ENCODE measurements around the gene DOK3.

DOK3 gene

GRCh38 chr5:177475563-177476427 lies 33.8 kb downstream of the DOK3 start:
- ChIA-PET CTCF (interaction anchor here (0.6 to 1.8 kb wide), 2 partner anchors 25 to 39 kb away, joined by 3 to 4 read pairs; no protein-coding TSS in a partner anchor), POLR2A (ENCODE audit: low non-redundant PET) (no interaction called here)
- peak overlapping the region; percentile 82 for H3K27ac ChIP-seq
- TF ChIP-seq CTCF (conservative IDR thresholded peaks at IDR 0.05; ENCODE audit: low read depth), result no peak
- no peak for DNase-seq (ENCODE audit: low spot score)

- H3K27ac ChIP-seq, result peak overlapping the region; percentile 82
- DNase-seq (ENCODE audit: low spot score), result no peak
- CTCF ChIA-PET, result interaction anchor here (0.7 to 0.9 kb wide), 2 partner anchors 9 to 15 kb away, joined by 3 to 4 read pairs; no protein-coding TSS in a partner anchor
- TF ChIP-seq CTCF (conservative IDR thresholded peaks at IDR 0.05; ENCODE audit: low read depth), result no peak
- POLR2A ChIA-PET (ENCODE audit: low non-redundant PET), result no interaction called here
Observed at GRCh38 chr5:177474846-177475562, 34.6 kb downstream of the DOK3 start.

GRCh38 chr5:177474002-177474476 lies 35.6 kb downstream of the DOK3 start:
- POLR2A ChIA-PET (ENCODE audit: low non-redundant PET), result no interaction called here
- CTCF ChIA-PET, result interaction anchor here (0.9 kb wide), 1 partner anchor 16 kb away, joined by 3 read pairs; no protein-coding TSS in a partner anchor
- no peak for TF ChIP-seq CTCF (conservative IDR thresholded peaks at IDR 0.05; ENCODE audit: low read depth)

GRCh38 chr5:177473443-177474001 lies 36.1 kb downstream of the DOK3 start, which contains the start of gene DBN1:
Gene DBN1, minus strand, starts transcription at chr5:177473634. Its CDS starts 113 bp downstream, at chr5:177473521.
- TF ChIP-seq CTCF (conservative IDR thresholded peaks at IDR 0.05; ENCODE audit: low read depth), result no peak
- ChIA-PET CTCF (interaction anchor here (0.9 to 1.0 kb wide), 2 partner anchors 17 to 28 kb away, joined by 3 to 4 read pairs; no protein-coding TSS in a partner anchor), POLR2A (ENCODE audit: low non-redundant PET) (no interaction called here)
- peak within 1 kb of the TSS; percentile 82 for H3K27ac ChIP-seq
- DNase-seq (ENCODE audit: low spot score), result peak; percentile 82

More at GRCh38 chr5:177474002-177474476, 35.6 kb downstream of the DOK3 start:
- peak overlapping the region; percentile 82 for H3K27ac ChIP-seq
- DNase-seq (ENCODE audit: low spot score), result no peak

- POLR2A ChIA-PET (ENCODE audit: low non-redundant PET), result interaction anchor here (0.6 to 1.2 kb wide), 4 partner anchors 9 to 68 kb away, joined by 3 to 4 read pairs (median 3); partner anchors contain the start of gene PDLIM7
- DNase-seq (ENCODE audit: low spot score), result no peak
- no peak for TF ChIP-seq CTCF (conservative IDR thresholded peaks at IDR 0.05; ENCODE audit: low read depth)
- CTCF ChIA-PET, result interaction anchor here (0.7 to 1.0 kb wide), 3 partner anchors 15 to 28 kb away, joined by 4 read pairs; no protein-coding TSS in a partner anchor
- peak overlapping the region; percentile 82 for H3K27ac ChIP-seq
Observed at GRCh38 chr5:177472460-177473442, 36.9 kb downstream of the DOK3 start.
